ENCODE data around the gene ATP6AP2.

ATP6AP2 gene

GRCh38 chrX:40617566-40617965, 36.8 kb downstream of the ATP6AP2 start:
- no peak for TF ChIP-seq REST (IDR thresholded peaks at IDR 0.05; ENCODE audit: insufficient read depth in 1 of 2, low read depth in 2 of 2, low read length in 2 of 2)
- TF ChIP-seq FOXP2 (optimal IDR thresholded peaks at IDR 0.05; ENCODE audit: borderline replicate concordance, extremely low read depth, extremely low read length, insufficient read depth): no peak
- no peak for TF ChIP-seq POLR2AphosphoS5 (IDR thresholded peaks at IDR 0.05; ENCODE audit: low read depth, low read length)
- no peak for TF ChIP-seq TAF1 (IDR thresholded peaks at IDR 0.05; ENCODE audit: borderline replicate concordance, insufficient read depth, low read length)
- no peak for TF ChIP-seq SIN3A (IDR thresholded peaks at IDR 0.05; ENCODE audit: borderline replicate concordance, insufficient read depth, low read length)

- TF ChIP-seq REST (IDR thresholded peaks at IDR 0.05; ENCODE audit: insufficient read depth in 1 of 2, low read depth in 2 of 2, low read length in 2 of 2): no peak
- TF ChIP-seq FOXP2 (optimal IDR thresholded peaks at IDR 0.05; ENCODE audit: borderline replicate concordance, extremely low read depth, extremely low read length, insufficient read depth): no peak
- no peak for TF ChIP-seq POLR2AphosphoS5 (IDR thresholded peaks at IDR 0.05; ENCODE audit: low read depth, low read length)
- no peak for TF ChIP-seq TAF1 (IDR thresholded peaks at IDR 0.05; ENCODE audit: borderline replicate concordance, insufficient read depth, low read length)
- no peak for TF ChIP-seq SIN3A (IDR thresholded peaks at IDR 0.05; ENCODE audit: borderline replicate concordance, insufficient read depth, low read length)
Observed at GRCh38 chrX:40622479-40623138, 41.8 kb downstream of the ATP6AP2 start.

GRCh38 chrX:40623139-40623536, 42.4 kb downstream of the ATP6AP2 start, which contains the start of gene MPC1L:
Gene MPC1L, plus strand, starts transcription at chrX:40623428. Its CDS starts 138 bp downstream, at chrX:40623566.
- TF ChIP-seq REST (IDR thresholded peaks at IDR 0.05; ENCODE audit: insufficient read depth in 1 of 2, low read depth in 2 of 2, low read length in 2 of 2) (no peak), POLR2AphosphoS5 (IDR thresholded peaks at IDR 0.05; ENCODE audit: low read depth, low read length) (no peak), TAF1 (IDR thresholded peaks at IDR 0.05; ENCODE audit: borderline replicate concordance, insufficient read depth, low read length) (no peak), FOXP2 (optimal IDR thresholded peaks at IDR 0.05; ENCODE audit: borderline replicate concordance, extremely low read depth, extremely low read length, insufficient read depth) (no peak), SIN3A (IDR thresholded peaks at IDR 0.05; ENCODE audit: borderline replicate concordance, insufficient read depth, low read length) (no peak)

- no peak for TF ChIP-seq POLR2AphosphoS5 (IDR thresholded peaks at IDR 0.05; ENCODE audit: low read depth, low read length)
- no peak for TF ChIP-seq REST (IDR thresholded peaks at IDR 0.05; ENCODE audit: insufficient read depth in 1 of 2, low read depth in 2 of 2, low read length in 2 of 2)
- TF ChIP-seq FOXP2 (optimal IDR thresholded peaks at IDR 0.05; ENCODE audit: borderline replicate concordance, extremely low read depth, extremely low read length, insufficient read depth): no peak
- TF ChIP-seq TAF1 (IDR thresholded peaks at IDR 0.05; ENCODE audit: borderline replicate concordance, insufficient read depth, low read length): no peak
- no peak for TF ChIP-seq SIN3A (IDR thresholded peaks at IDR 0.05; ENCODE audit: borderline replicate concordance, insufficient read depth, low read length)
Observed at GRCh38 chrX:40623665-40624064, 42.9 kb downstream of the ATP6AP2 start.
